PC-3 (cell line): ENCODE data around the gene RNH1.

Source experiments
- EZH2 ChIP-seq: fragments of 300-600 bp; sonication (generic); IDR thresholded peaks from one replicate; pipeline ENCODE4 v1.6.1; 2017; ENCODE audit warnings: antibody characterized with exemption, mild to moderate bottlenecking, low read length; ENCODE audit not compliant: unreplicated experiment
- EZH2phosphoT487 ChIP-seq: fragments of 300-600 bp; sonication (generic); IDR thresholded peaks from 2 replicates; pipeline ENCODE4 v1.6.1; 2018; ENCODE audit warnings: mild to moderate bottlenecking, antibody characterized with exemption, low read length, borderline replicate concordance
- TF ChIP-seq, protein P1 (sequence below): fragments of 300-600 bp; sonication (generic); conservative IDR thresholded peaks from 2 replicates; pipeline ENCODE4 v1.5.1; 2017; ENCODE audit warnings: antibody characterized with exemption, low read depth, mild to moderate bottlenecking, low read length

DNA sequence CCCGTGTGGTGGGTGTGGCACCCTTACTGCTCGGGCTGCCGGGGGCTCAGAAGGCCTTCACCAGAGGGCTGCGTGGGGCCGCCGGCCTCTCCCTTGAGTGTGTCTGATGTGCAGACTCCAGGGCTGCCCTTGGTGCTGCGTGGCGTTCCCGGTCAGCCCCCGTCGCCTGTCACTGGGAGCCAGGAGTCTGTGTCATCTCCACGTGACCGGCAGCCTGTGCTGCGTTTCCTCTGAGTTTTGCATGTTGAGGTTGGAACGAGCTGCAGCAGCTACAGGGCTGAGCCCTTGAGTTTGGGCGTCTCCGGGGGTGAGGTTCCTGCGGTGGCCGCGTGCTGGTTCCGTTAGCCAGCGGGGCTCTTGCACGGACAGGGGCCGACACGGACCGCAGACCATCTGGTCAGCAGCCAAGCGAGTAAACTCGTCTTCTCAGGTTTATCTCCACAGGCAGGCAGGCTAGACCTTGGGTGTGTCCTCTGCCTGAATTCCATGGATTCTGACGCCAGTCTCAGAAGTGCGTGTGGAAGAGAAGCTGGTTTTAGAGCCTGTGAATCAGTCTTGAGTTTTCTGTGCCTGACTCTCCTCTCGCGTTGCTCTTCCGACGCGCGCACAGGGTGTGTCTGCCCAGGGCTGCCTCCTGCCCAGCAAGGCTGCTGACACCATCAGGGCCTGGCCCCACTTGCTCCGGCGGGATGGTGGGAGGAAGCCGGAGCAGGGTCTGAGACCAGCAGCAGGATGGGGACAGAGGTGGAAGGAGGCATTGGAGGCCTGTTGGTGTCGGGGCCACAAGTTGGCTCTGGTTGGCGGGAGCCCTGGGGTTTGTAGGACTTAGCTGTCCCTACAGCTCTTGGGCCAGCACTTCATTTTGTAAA, 46.5 kb downstream of the RNH1 start:
- TF ChIP-seq, protein P1, sequence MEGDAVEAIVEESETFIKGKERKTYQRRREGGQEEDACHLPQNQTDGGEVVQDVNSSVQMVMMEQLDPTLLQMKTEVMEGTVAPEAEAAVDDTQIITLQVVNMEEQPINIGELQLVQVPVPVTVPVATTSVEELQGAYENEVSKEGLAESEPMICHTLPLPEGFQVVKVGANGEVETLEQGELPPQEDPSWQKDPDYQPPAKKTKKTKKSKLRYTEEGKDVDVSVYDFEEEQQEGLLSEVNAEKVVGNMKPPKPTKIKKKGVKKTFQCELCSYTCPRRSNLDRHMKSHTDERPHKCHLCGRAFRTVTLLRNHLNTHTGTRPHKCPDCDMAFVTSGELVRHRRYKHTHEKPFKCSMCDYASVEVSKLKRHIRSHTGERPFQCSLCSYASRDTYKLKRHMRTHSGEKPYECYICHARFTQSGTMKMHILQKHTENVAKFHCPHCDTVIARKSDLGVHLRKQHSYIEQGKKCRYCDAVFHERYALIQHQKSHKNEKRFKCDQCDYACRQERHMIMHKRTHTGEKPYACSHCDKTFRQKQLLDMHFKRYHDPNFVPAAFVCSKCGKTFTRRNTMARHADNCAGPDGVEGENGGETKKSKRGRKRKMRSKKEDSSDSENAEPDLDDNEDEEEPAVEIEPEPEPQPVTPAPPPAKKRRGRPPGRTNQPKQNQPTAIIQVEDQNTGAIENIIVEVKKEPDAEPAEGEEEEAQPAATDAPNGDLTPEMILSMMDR = no peak
- TF ChIP-seq EZH2phosphoT487 = no peak
- TF ChIP-seq EZH2 = no peak
